GM21528 (cell line): Measurements from ENCODE around the gene ARRDC1.
"Not testable (repeated sequence)": the region's sequence is repeated elsewhere in the genome, so short reads cannot be mapped to it uniquely, and the experiment has no call there.

Experiments used
- ATAC-seq: cut with Tn5 transposase; IDR thresholded peaks from one replicate; pipeline ENCODE4 v1.9.1; 2021; ENCODE audit warnings: mild to moderate bottlenecking, moderate library complexity; ENCODE audit not compliant: unreplicated experiment, low FRiP score

The ARRDC1 gene

GRCh38 chr9:137583957-137584356 lies 21.5 kb upstream of the ARRDC1 start:
- ATAC-seq = no peak

GRCh38 chr9:137586854-137587253 lies 18.6 kb upstream of the ARRDC1 start:
- ATAC-seq = no peak

GRCh38 chr9:137588311-137588710 lies 17.2 kb upstream of the ARRDC1 start:
- ATAC-seq = no peak

GRCh38 chr9:137588891-137589290 lies 16.6 kb upstream of the ARRDC1 start:
- no peak for ATAC-seq

- ATAC-seq = peak; percentile 16
These were observed 15.9 kb upstream of the ARRDC1 start for GRCh38 chr9:137589441-137590122.

- no peak for ATAC-seq
These were observed 15.4 kb upstream of the ARRDC1 start for GRCh38 chr9:137590123-137590468.

GRCh38 chr9:137590469-137591383 lies 14.8 kb upstream of the ARRDC1 start, which contains the start of gene ZMYND19:
TSS of gene ZMYND19 (minus strand) at chr9:137590512. CDS start at chr9:137590263, 249 bp downstream.
- ATAC-seq = peak; percentile 69

GRCh38 chr9:137592767-137593166 lies 12.7 kb upstream of the ARRDC1 start:
- no peak for ATAC-seq

GRCh38 chr9:137593176-137593575 lies 12.3 kb upstream of the ARRDC1 start:
- no peak for ATAC-seq

GRCh38 chr9:137596577-137596976 lies 8.9 kb upstream of the ARRDC1 start:
- ATAC-seq = not testable (repeated sequence)

- no peak for ATAC-seq
These were observed 6.5 kb upstream of the ARRDC1 start for GRCh38 chr9:137598943-137599342.

GRCh38 chr9:137602661-137603060 lies 2.8 kb upstream of the ARRDC1 start:
- no peak for ATAC-seq

GRCh38 chr9:137603879-137604278 lies 1.6 kb upstream of the ARRDC1 start:
- no peak for ATAC-seq

GRCh38 chr9:137604345-137605086 lies 970 bp upstream of the ARRDC1 start:
- ATAC-seq = no peak

- ATAC-seq = peak; percentile 23
These were observed 627 bp downstream of the ARRDC1 start for GRCh38 chr9:137606005-137606621.

GRCh38 chr9:137606734-137607138 lies 1.2 kb downstream of the ARRDC1 start:
- no peak for ATAC-seq

- ATAC-seq = no peak
These were observed 1.8 kb downstream of the ARRDC1 start for GRCh38 chr9:137607141-137607857.

- no peak for ATAC-seq
These were observed 5.5 kb downstream of the ARRDC1 start for GRCh38 chr9:137610944-137611343.

- no peak for ATAC-seq
These were observed 6.4 kb downstream of the ARRDC1 start for GRCh38 chr9:137611623-137612609.
